SK-N-SH (cell line): Measurements from ENCODE around the gene CDC42BPG.

Experiments
- EP300 ChIP-seq, 2 experiments: IDR thresholded peaks; 2 replicates each; pipeline versions ENCODE4 v1.4.0 to v1.6.1; 2012; ENCODE audit warnings: borderline replicate concordance in 1 of 2, low read depth in 1 of 2, low read length in 1 of 2
- FOXJ3 ChIP-seq: sonication (generic); formaldehyde crosslinking; IDR thresholded peaks from 2 replicates; pipeline ENCODE4 v1.5.1; 2020; ENCODE audit warnings: mild to moderate bottlenecking, missing genetic modification reagents
- FOXM1 ChIP-seq: IDR thresholded peaks from 2 replicates; pipeline ENCODE4 v1.4.0; 2012; ENCODE audit warnings: low read depth, mild to moderate bottlenecking
- MAX ChIP-seq: IDR thresholded peaks from 2 replicates; pipeline ENCODE4 v1.4.0; 2012; ENCODE audit warnings: low read depth
- MXI1 ChIP-seq: IDR thresholded peaks from 2 replicates; pipeline ENCODE4 v1.6.1; 2012; ENCODE audit warnings: mild to moderate bottlenecking, low read depth, low read length, improper control_type of control experiment
- NFIC ChIP-seq: IDR thresholded peaks from 2 replicates; pipeline ENCODE4 v1.4.0; 2012; ENCODE audit warnings: borderline replicate concordance
- RCOR1 ChIP-seq: fragments of 150-350 bp; IDR thresholded peaks from 2 replicates; pipeline ENCODE4 v1.6.1; 2017; ENCODE audit warnings: antibody characterized with exemption, low read length
- RFX5 ChIP-seq: IDR thresholded peaks from 2 replicates; pipeline ENCODE4 v1.6.1; 2012; ENCODE audit warnings: mild to moderate bottlenecking, improper control_type of control experiment, low read length
- TF ChIP-seq, protein P1 (sequence below): fragments of 150-350 bp; IDR thresholded peaks from 2 replicates; pipeline ENCODE4 v1.6.1; 2017; ENCODE audit warnings: antibody characterized with exemption, low read length, low read depth, borderline replicate concordance
- TF ChIP-seq, protein P2 (sequence below): fragments of 200-600 bp; sonication (generic); IDR thresholded peaks from 2 replicates; pipeline ENCODE4 v1.6.1; 2017; ENCODE audit warnings: antibody characterized with exemption, mild to moderate bottlenecking, moderate library complexity
- TF ChIP-seq, protein P3 (sequence below): IDR thresholded peaks from 2 replicates; pipeline ENCODE4 v1.4.0; 2012; ENCODE audit warnings: low read depth, borderline replicate concordance

DNA sequence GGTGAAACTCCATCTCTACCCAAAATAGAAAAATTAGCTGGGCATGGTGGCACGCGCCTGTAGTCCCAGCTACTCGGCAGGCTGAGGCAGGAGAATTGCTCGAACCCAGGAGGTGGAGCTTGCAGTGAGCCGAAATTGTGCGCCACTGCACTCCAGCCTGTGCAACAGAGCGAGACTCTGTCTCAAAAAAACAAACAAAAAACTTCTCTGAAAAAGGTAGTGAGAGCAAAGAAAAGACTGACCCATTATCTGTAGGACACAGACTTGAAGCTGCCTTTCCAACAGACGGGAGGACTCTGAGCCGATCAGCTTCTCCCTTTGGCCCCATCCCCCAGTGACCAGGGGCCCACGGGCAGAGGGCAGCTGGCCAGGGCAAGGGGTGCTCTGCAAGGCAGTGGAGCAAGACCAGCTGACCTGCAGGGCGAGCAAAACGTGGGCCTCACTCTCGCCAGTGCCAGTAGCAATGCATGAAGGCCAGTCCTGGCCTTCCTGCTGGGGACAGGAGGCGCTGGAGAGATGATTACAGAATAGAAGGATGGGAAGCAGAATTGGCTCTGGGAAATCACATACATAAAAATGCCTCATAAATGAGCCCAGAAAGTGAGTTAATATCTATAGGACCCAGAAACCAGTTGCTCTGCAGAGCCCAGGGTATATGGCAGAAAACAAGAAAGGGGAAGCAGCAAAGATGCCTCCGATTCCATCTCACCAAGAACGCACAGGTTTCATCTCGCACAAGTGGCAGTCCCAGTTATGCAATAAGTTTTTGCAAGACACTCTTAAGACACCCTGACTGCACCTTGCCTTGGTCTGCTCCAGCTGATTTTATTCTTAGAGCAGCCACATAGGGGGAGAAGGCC, 31.1 kb upstream of the CDC42BPG start:
- TF ChIP-seq RFX5 (no peak), EP300 (IDR thresholded peaks at IDR 0.05; ENCODE audit: borderline replicate concordance in 1 of 2, low read depth in 1 of 2, low read length in 1 of 2) (no peak), FOXJ3 (CRISPR knock-in tag) (no peak), RCOR1 (no peak), MAX (no peak), MXI1 (no peak), NFIC (no peak), FOXM1 (no peak)
- TF ChIP-seq, protein P1, sequence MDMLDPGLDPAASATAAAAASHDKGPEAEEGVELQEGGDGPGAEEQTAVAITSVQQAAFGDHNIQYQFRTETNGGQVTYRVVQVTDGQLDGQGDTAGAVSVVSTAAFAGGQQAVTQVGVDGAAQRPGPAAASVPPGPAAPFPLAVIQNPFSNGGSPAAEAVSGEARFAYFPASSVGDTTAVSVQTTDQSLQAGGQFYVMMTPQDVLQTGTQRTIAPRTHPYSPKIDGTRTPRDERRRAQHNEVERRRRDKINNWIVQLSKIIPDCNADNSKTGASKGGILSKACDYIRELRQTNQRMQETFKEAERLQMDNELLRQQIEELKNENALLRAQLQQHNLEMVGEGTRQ, result no peak
- TF ChIP-seq, protein P2, sequence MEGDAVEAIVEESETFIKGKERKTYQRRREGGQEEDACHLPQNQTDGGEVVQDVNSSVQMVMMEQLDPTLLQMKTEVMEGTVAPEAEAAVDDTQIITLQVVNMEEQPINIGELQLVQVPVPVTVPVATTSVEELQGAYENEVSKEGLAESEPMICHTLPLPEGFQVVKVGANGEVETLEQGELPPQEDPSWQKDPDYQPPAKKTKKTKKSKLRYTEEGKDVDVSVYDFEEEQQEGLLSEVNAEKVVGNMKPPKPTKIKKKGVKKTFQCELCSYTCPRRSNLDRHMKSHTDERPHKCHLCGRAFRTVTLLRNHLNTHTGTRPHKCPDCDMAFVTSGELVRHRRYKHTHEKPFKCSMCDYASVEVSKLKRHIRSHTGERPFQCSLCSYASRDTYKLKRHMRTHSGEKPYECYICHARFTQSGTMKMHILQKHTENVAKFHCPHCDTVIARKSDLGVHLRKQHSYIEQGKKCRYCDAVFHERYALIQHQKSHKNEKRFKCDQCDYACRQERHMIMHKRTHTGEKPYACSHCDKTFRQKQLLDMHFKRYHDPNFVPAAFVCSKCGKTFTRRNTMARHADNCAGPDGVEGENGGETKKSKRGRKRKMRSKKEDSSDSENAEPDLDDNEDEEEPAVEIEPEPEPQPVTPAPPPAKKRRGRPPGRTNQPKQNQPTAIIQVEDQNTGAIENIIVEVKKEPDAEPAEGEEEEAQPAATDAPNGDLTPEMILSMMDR, result no peak
- TF ChIP-seq, protein P3, sequence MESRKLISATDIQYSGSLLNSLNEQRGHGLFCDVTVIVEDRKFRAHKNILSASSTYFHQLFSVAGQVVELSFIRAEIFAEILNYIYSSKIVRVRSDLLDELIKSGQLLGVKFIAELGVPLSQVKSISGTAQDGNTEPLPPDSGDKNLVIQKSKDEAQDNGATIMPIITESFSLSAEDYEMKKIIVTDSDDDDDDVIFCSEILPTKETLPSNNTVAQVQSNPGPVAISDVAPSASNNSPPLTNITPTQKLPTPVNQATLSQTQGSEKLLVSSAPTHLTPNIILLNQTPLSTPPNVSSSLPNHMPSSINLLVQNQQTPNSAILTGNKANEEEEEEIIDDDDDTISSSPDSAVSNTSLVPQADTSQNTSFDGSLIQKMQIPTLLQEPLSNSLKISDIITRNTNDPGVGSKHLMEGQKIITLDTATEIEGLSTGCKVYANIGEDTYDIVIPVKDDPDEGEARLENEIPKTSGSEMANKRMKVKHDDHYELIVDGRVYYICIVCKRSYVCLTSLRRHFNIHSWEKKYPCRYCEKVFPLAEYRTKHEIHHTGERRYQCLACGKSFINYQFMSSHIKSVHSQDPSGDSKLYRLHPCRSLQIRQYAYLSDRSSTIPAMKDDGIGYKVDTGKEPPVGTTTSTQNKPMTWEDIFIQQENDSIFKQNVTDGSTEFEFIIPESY, result no peak
